H9 (cell line): ENCODE data around the gene TWSG1. TPM values are rescaled to one million over a fixed set of nuclear protein-coding genes. Genes with fewer than 3 reads are reported as not detected.

ENCODE experiments used
- DNase-seq: peaks from one replicate; pipeline ENCODE4 v3.0.0-alpha.2; 2017
- H2AFZ ChIP-seq: one replicate; pipeline ENCODE4 v1.6.1; 2013; ENCODE audit warnings: mild to moderate bottlenecking, low read length, control low read depth, moderate library complexity
- H2AK5ac ChIP-seq: 2 replicates; pipeline ENCODE4 v1.6.1; 2013; ENCODE audit warnings: low read length, control low read depth, mixed read lengths; ENCODE audit not compliant: insufficient read length
- H2BK120ac ChIP-seq: one replicate; pipeline ENCODE4 v1.6.1; 2013; ENCODE audit warnings: low read depth, mild to moderate bottlenecking, low read length, control low read depth, inconsistent platforms; ENCODE audit not compliant: poor library complexity, severe bottlenecking
- H2BK12ac ChIP-seq: 2 replicates; pipeline ENCODE4 v1.6.1; 2013; ENCODE audit warnings: low read length, control low read depth, mixed read lengths, low read depth; ENCODE audit not compliant: insufficient read length
- H2BK15ac ChIP-seq: 2 replicates; pipeline ENCODE4 v1.6.1; 2013; ENCODE audit warnings: low read depth, low read length, control low read depth
- H2BK20ac ChIP-seq: one replicate; pipeline ENCODE4 v1.6.1; 2013; ENCODE audit warnings: low read depth, mild to moderate bottlenecking, low read length, control low read depth, inconsistent platforms; ENCODE audit not compliant: poor library complexity, severe bottlenecking
- H2BK5ac ChIP-seq: 2 replicates; pipeline ENCODE4 v1.6.1; 2013; ENCODE audit warnings: low read length, control low read depth, mixed read lengths; ENCODE audit not compliant: insufficient read length
- H3K14ac ChIP-seq: 2 replicates; pipeline ENCODE4 v1.6.1; 2013; ENCODE audit warnings: low read length, control low read depth; ENCODE audit not compliant: insufficient read depth
- H3K18ac ChIP-seq: 2 replicates; pipeline ENCODE4 v1.6.1; 2013; ENCODE audit warnings: low read depth, mild to moderate bottlenecking, mixed read lengths, low read length, control low read depth; ENCODE audit not compliant: insufficient read length
- H3K23ac ChIP-seq: 2 replicates; pipeline ENCODE4 v1.6.1; 2013; ENCODE audit warnings: low read length, control low read depth, mixed read lengths, low read depth; ENCODE audit not compliant: insufficient read length
- H3K23me2 ChIP-seq: 2 replicates; pipeline ENCODE4 v1.6.1; 2013; ENCODE audit warnings: low read depth, mild to moderate bottlenecking, mixed read lengths, low read length, control low read depth; ENCODE audit not compliant: insufficient read length, poor library complexity, severe bottlenecking
- H3K27ac ChIP-seq: 2 replicates; pipeline ENCODE4 v1.5.1; 2013; ENCODE audit warnings: low read length, control low read depth, mixed read lengths, low read depth; ENCODE audit not compliant: insufficient read length
- H3K27me3 ChIP-seq: 2 replicates; pipeline ENCODE4 v1.6.1; 2013; ENCODE audit warnings: low read length, control low read depth, inconsistent platforms; ENCODE audit not compliant: insufficient read depth
- H3K4ac ChIP-seq: 2 replicates; pipeline ENCODE4 v1.6.1; 2013; ENCODE audit warnings: low read depth, mild to moderate bottlenecking, control low read depth, inconsistent platforms, low read length, moderate library complexity
- H3K4me1 ChIP-seq: 2 replicates; pipeline ENCODE4 v1.6.1; 2013; ENCODE audit warnings: low read length, control low read depth, inconsistent platforms; ENCODE audit not compliant: insufficient read depth
- H3K4me2 ChIP-seq: 2 replicates; pipeline ENCODE4 v1.6.1; 2013; ENCODE audit warnings: low read length, control low read depth, mixed read lengths; ENCODE audit not compliant: insufficient read length, insufficient read depth
- H3K56ac ChIP-seq: 2 replicates; pipeline ENCODE4 v1.6.1; 2013; ENCODE audit warnings: low read depth, mild to moderate bottlenecking, mixed read lengths, low read length, control low read depth; ENCODE audit not compliant: insufficient read length
- H3K79me1 ChIP-seq: 2 replicates; pipeline ENCODE4 v1.6.1; 2013; ENCODE audit warnings: low read depth, mild to moderate bottlenecking, moderate library complexity, low read length, control low read depth, inconsistent platforms; ENCODE audit not compliant: insufficient read depth, poor library complexity, severe bottlenecking
- H3K79me2 ChIP-seq: 2 replicates; pipeline ENCODE4 v1.6.1; 2013; ENCODE audit warnings: low read length, control low read depth, inconsistent platforms; ENCODE audit not compliant: insufficient read depth
- H3K9ac ChIP-seq: 2 replicates; pipeline ENCODE4 v1.6.1; 2013; ENCODE audit warnings: low read length, control low read depth, mixed read lengths; ENCODE audit not compliant: insufficient read length; ENCODE audit errors: extremely low read depth
- H3K9me3 ChIP-seq: one replicate; pipeline ENCODE4 v1.6.1; 2013; ENCODE audit warnings: low read depth, low read length, inconsistent platforms; ENCODE audit not compliant: control insufficient read depth
- H3T11ph ChIP-seq: one replicate; pipeline ENCODE4 v1.6.1; 2013; ENCODE audit warnings: mild to moderate bottlenecking, low read length, control low read depth, inconsistent platforms
- H4K20me1 ChIP-seq: one replicate; pipeline ENCODE4 v1.6.1; 2013; ENCODE audit not compliant: control insufficient read depth, insufficient read length, insufficient read depth
- H4K5ac ChIP-seq: 2 replicates; pipeline ENCODE4 v1.6.1; 2013; ENCODE audit warnings: low read depth, mild to moderate bottlenecking, mixed read lengths, low read length, control low read depth; ENCODE audit not compliant: insufficient read length
- H4K8ac ChIP-seq: replicated peaks from 2 replicates; pipeline ENCODE4 v1.6.1; 2013; ENCODE audit warnings: low read length, control low read depth, mixed read lengths, low read depth; ENCODE audit not compliant: insufficient read length
- H4K91ac ChIP-seq: 2 replicates; pipeline ENCODE4 v1.6.1; 2013; ENCODE audit warnings: low read depth, mild to moderate bottlenecking, moderate library complexity, mixed read lengths, low read length, control low read depth; ENCODE audit not compliant: insufficient read length
- H3K27ac Mint-ChIP-seq, 3 experiments: 2 replicates in 2 of 3; 3 replicates in 1 of 3; pipeline ENCODE4 v1.8.0; 2020 to 2021; ENCODE audit warnings: mixed read lengths in 3 of 3, mild to moderate bottlenecking in 1 of 3, moderate library complexity in 1 of 3
- H3K27me3 Mint-ChIP-seq: 2 replicates; pipeline ENCODE4 v1.8.0; 2021; ENCODE audit warnings: low read depth, mild to moderate bottlenecking, moderate library complexity, mixed read lengths
- H3K36me3 Mint-ChIP-seq, 3 experiments: 2 replicates in 2 of 3; 3 replicates in 1 of 3; pipeline ENCODE4 v1.8.0; 2020 to 2021; ENCODE audit warnings: low read depth in 3 of 3, mixed read lengths in 3 of 3; ENCODE audit not compliant: insufficient read depth in 1 of 3
- H3K4me1 Mint-ChIP-seq, 2 experiments: 2 replicates each; pipeline ENCODE4 v1.8.0; 2020; ENCODE audit warnings: mixed read lengths in 2 of 2
- H3K4me3 Mint-ChIP-seq, 2 experiments: 2 replicates in 1 of 2; 3 replicates in 1 of 2; pipeline ENCODE4 v1.8.0; 2020 to 2021; ENCODE audit warnings: mild to moderate bottlenecking in 2 of 2, mixed read lengths in 2 of 2, moderate library complexity in 1 of 2
- H3K9me3 Mint-ChIP-seq, 2 experiments: 2 replicates in 1 of 2; 3 replicates in 1 of 2; pipeline ENCODE4 v1.8.0; 2020; ENCODE audit warnings: mild to moderate bottlenecking in 2 of 2, mixed read lengths in 2 of 2, moderate library complexity in 1 of 2
- CTCF ChIP-seq: fragments of 200-600 bp; sonication (generic); conservative IDR thresholded peaks from 3 replicates; pipeline ENCODE4 v1.8.0; 2021; ENCODE audit warnings: antibody characterized with exemption, mild to moderate bottlenecking
- WGBS: extraction: QIAGEN DNeasy Blood & Tissue Kit; methylation state at CpG from one replicate; pipeline ENCODE4 v1.1.7; 2013; ENCODE audit warnings: missing lambda C conversion rate, low lambda C conversion rate, mixed read lengths; ENCODE audit not compliant: insufficient read length; ENCODE audit errors: extremely low coverage; 5-methylcytosine and 5-hydroxymethylcytosine counted together
- total RNA-seq: library from RNA; stranded (reverse); gene quantifications from 2 replicates; pipeline ENCODE4 v1.2.1, GENCODE V29; 2021

Gene TWSG1
- total RNA-seq, 1 experiment from 2014 or later: 25.7 TPM

- Mint-ChIP-seq H3K27me3 (no peaks in the 10 kb centered on the region), H3K4me1 (peaks cover 9 to 11% of the 10 kb centered on the region in 2 experiments), H3K36me3 (peaks cover 0 to 8% (median 0%) of the 10 kb centered on the region in 3 experiments; a peak in 3 of 7 replicates), H3K9me3 (no peaks in the 10 kb centered on the region), H3K27ac (peak overlapping the region in 1 of 3 experiments; percentile 76; a peak in 2 of 7 replicates), H3K4me3 (no peak overlapping the region)
- DNase-seq: no peak
- H2AFZ ChIP-seq: no peak overlapping the region
- no peak overlapping the region for H2BK15ac ChIP-seq
- no peak overlapping the region for H3K4ac ChIP-seq
- H4K20me1 ChIP-seq: no peaks in the 10 kb centered on the region
- no peak overlapping the region for H3K23ac ChIP-seq
- H2BK5ac ChIP-seq: no peak overlapping the region
- H3K9me3 ChIP-seq: no peaks in the 10 kb centered on the region
- no peaks in the 10 kb centered on the region for H3K23me2 ChIP-seq
- no peak overlapping the region for H4K8ac ChIP-seq
- H2AK5ac ChIP-seq: no peak overlapping the region
- no peak overlapping the region for H4K5ac ChIP-seq
- no CpG with 5 or more reads among the region's 3 CpGs for WGBS
- H3K4me1 ChIP-seq: no peaks in the 10 kb centered on the region
- H3K56ac ChIP-seq: no peak overlapping the region
- no peaks in the 10 kb centered on the region for H3K79me1 ChIP-seq
- no peak for TF ChIP-seq CTCF
- no peak overlapping the region for H3K4me2 ChIP-seq
- no peaks in the 10 kb centered on the region for H3K79me2 ChIP-seq
- H2BK12ac ChIP-seq: no peak overlapping the region
- no peak overlapping the region for H2BK120ac ChIP-seq
- no peak overlapping the region for H3K27ac ChIP-seq
- H3K18ac ChIP-seq: no peak overlapping the region
- no peak overlapping the region for H2BK20ac ChIP-seq
- H3K27me3 ChIP-seq: no peaks in the 10 kb centered on the region
- H3K9ac ChIP-seq: no peak overlapping the region
- H4K91ac ChIP-seq: no peak overlapping the region
- H3T11ph ChIP-seq: no peak overlapping the region
- H3K14ac ChIP-seq: no peak overlapping the region
Observed at GRCh38 chr18:9361191-9361590, 26.6 kb downstream of the TWSG1 start.
